ENCODE results near the gene TSLP. TPM values are rescaled to one million over a fixed set of nuclear protein-coding genes. Genes with fewer than 3 reads are reported as not detected.

Gene TSLP
- total RNA-seq, 1 experiment from 2014 or later, result not detected

GRCh38 chr5:111095982-111096381, 24.5 kb downstream of the TSLP start:
- no peak for DNase-seq (ENCODE audit: low read depth)

GRCh38 chr5:111099058-111099778, 27.7 kb downstream of the TSLP start:
- DNase-seq (ENCODE audit: low read depth), result no peak

- DNase-seq (ENCODE audit: low read depth), result no peak
Measured at GRCh38 chr5:111106320-111106948, 34.9 kb downstream of the TSLP start.

GRCh38 chr5:111107371-111107770, 35.9 kb downstream of the TSLP start:
- DNase-seq (ENCODE audit: low read depth), result no peak

GRCh38 chr5:111111956-111112355, 40.4 kb downstream of the TSLP start:
- no peak for DNase-seq (ENCODE audit: low read depth)

GRCh38 chr5:111113678-111114077, 42.2 kb downstream of the TSLP start:
- DNase-seq (ENCODE audit: low read depth), result no peak

- no peak for DNase-seq (ENCODE audit: low read depth)
Measured at GRCh38 chr5:111115229-111115628, 43.7 kb downstream of the TSLP start.

GRCh38 chr5:111116550-111116949, 45.0 kb downstream of the TSLP start:
- DNase-seq (ENCODE audit: low read depth), result no peak

- no peak for DNase-seq (ENCODE audit: low read depth)
Measured at GRCh38 chr5:111117136-111117535, 45.6 kb downstream of the TSLP start.

GRCh38 chr5:111119221-111119620, 47.7 kb downstream of the TSLP start:
- DNase-seq (ENCODE audit: low read depth), result no peak

- DNase-seq (ENCODE audit: low read depth), result no peak
Measured at GRCh38 chr5:111119856-111120255, 48.3 kb downstream of the TSLP start.

- DNase-seq (ENCODE audit: low read depth), result no peak
Measured at GRCh38 chr5:111120911-111121310, 49.4 kb downstream of the TSLP start.

- DNase-seq (ENCODE audit: low read depth), result no peak
Measured at GRCh38 chr5:111121926-111122325, 50.4 kb downstream of the TSLP start.

GRCh38 chr5:111122398-111122797, 50.9 kb downstream of the TSLP start:
- DNase-seq (ENCODE audit: low read depth), result no peak

- no peak for DNase-seq (ENCODE audit: low read depth)
Measured at GRCh38 chr5:111124793-111125192, 53.3 kb downstream of the TSLP start.

- DNase-seq (ENCODE audit: low read depth), result no peak
Measured at GRCh38 chr5:111126896-111127295, 55.4 kb downstream of the TSLP start.

Other genes starting within 250 kb of the TSLP start
- 47.0 and 52.8 TPM in 2 replicates for gene WDR36, start 20.6 kb downstream of the TSLP start, total RNA-seq (2014; rRNA removed; shearing (Covaris generic))
- gene CAMK4, start 152.7 kb downstream of the TSLP start, total RNA-seq (2014; rRNA removed; shearing (Covaris generic)), result 20.1 and 28.1 TPM in 2 replicates